Cerebellar nuclear complex (tissue), 1 donor: ENCODE measurements around the gene IGFL2.
"Not testable (repeated sequence)": the region's sequence is repeated elsewhere in the genome, so short reads cannot be mapped to it uniquely, and the experiment has no call there.

ENCODE experiments used
- DNase-seq, 2 experiments: peaks; one replicate each; lab custom pipeline; 2025; lab: John Stamatoyannopoulos, UW

IGFL2 gene

GRCh38 chr19:46189971-46190888 is 42.2 kb downstream of the IGFL2 start:
- no peak for DNase-seq

- no peak for DNase-seq
Measured at GRCh38 chr19:46191356-46191755, 43.3 kb downstream of the IGFL2 start.

GRCh38 chr19:46191972-46192371 is 43.9 kb downstream of the IGFL2 start:
- DNase-seq: no peak

- DNase-seq: not testable (repeated sequence)
Measured at GRCh38 chr19:46192626-46192991, 44.6 kb downstream of the IGFL2 start.

GRCh38 chr19:46192992-46193650 is 45.1 kb downstream of the IGFL2 start:
- DNase-seq: no peak

- no peak for DNase-seq
Measured at GRCh38 chr19:46193678-46194077, 45.6 kb downstream of the IGFL2 start.

GRCh38 chr19:46195104-46195503 is 47.1 kb downstream of the IGFL2 start:
- DNase-seq: no peak

GRCh38 chr19:46195919-46196318 is 47.9 kb downstream of the IGFL2 start:
- not testable (repeated sequence) for DNase-seq

- no peak for DNase-seq
Measured at GRCh38 chr19:46196410-46197124, 48.5 kb downstream of the IGFL2 start.

GRCh38 chr19:46197314-46198070 is 49.5 kb downstream of the IGFL2 start:
- no peak for DNase-seq

- no peak for DNase-seq
Measured at GRCh38 chr19:46198756-46199155, 50.7 kb downstream of the IGFL2 start.

GRCh38 chr19:46201454-46202310 is 53.6 kb downstream of the IGFL2 start:
- DNase-seq: no peak

- no peak for DNase-seq
Measured at GRCh38 chr19:46202426-46202825, 54.4 kb downstream of the IGFL2 start.

- no peak for DNase-seq
Measured at GRCh38 chr19:46202872-46203860, 55.1 kb downstream of the IGFL2 start.

- no peak for DNase-seq
Measured at GRCh38 chr19:46204008-46204407, 56.0 kb downstream of the IGFL2 start.

GRCh38 chr19:46205183-46205984 is 57.3 kb downstream of the IGFL2 start:
- no peak for DNase-seq

GRCh38 chr19:46206176-46206575 is 58.1 kb downstream of the IGFL2 start:
- DNase-seq: no peak

- no peak for DNase-seq
Measured at GRCh38 chr19:46206682-46207081, 58.6 kb downstream of the IGFL2 start.

GRCh38 chr19:46207858-46208257 is 59.8 kb downstream of the IGFL2 start:
- DNase-seq: not testable (repeated sequence)
